ENCODE data around the gene DCUN1D3.

DCUN1D3 gene

DNA sequence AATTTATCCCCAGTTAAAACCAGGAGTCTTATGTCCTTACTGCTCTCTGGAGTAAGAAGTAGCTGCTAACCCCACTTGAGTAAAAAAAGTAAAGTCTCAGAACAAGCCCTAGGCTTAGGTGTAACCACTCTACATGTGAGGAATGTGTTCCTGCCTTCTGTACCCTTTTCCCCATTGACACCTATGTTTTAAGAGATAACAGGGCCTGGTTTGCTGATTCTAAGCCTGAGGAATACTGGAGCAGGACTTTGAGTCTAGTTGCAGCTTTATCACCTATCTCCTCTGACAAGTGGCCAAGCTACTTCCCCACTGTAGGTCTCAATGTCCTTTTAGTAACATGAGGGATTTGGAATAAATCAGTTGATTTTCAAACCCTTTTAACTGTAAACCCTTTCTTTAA lies 53.6 kb downstream of the DCUN1D3 start:
- TF ChIP-seq, protein P1, sequence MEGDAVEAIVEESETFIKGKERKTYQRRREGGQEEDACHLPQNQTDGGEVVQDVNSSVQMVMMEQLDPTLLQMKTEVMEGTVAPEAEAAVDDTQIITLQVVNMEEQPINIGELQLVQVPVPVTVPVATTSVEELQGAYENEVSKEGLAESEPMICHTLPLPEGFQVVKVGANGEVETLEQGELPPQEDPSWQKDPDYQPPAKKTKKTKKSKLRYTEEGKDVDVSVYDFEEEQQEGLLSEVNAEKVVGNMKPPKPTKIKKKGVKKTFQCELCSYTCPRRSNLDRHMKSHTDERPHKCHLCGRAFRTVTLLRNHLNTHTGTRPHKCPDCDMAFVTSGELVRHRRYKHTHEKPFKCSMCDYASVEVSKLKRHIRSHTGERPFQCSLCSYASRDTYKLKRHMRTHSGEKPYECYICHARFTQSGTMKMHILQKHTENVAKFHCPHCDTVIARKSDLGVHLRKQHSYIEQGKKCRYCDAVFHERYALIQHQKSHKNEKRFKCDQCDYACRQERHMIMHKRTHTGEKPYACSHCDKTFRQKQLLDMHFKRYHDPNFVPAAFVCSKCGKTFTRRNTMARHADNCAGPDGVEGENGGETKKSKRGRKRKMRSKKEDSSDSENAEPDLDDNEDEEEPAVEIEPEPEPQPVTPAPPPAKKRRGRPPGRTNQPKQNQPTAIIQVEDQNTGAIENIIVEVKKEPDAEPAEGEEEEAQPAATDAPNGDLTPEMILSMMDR (conservative IDR thresholded peaks at IDR 0.05): no peak
- no peak overlapping the region for H3K27ac ChIP-seq

DNA sequence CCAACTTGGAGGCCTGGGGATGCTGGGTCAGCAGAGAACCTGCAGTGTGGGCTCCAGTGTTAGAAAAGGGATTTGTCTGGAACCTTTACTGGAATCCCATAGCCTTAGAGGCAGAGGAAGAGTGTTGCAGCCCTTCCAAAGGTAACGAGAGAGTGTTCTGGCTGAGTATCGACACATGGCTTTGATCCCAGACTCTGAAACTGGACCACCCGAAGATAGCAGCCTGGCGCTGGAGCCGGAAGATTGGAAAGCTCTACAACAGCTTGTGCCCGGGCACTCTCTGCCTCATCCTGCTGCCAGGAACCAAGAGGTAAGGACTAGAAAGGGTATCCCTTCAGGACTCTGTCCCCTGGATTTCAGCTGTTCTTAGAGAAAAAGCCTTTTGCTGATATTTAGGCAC lies 54.1 kb downstream of the DCUN1D3 start:
- H3K27ac ChIP-seq: no peak overlapping the region
- TF ChIP-seq, protein P1 (conservative IDR thresholded peaks at IDR 0.05): no peak

DNA sequence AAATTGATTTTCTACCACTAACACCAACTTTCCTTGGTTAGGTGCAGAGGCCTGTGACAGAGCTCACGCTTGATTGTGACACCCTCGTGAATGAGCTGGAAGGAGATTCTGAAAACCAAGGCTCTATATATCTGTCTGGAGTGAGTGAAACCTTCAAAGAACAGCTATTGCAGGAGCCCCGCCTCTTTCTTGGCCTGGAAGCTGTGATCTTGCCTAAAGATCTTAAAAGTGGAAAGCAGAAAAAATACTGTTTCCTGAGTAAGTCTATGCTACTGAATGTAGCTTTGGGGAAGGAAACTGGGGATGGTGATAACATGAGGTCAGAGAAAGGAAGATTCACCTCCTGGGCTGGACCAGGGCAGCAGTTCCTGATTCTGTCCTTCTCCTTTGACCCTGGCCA lies 55.6 kb downstream of the DCUN1D3 start:
- H3K27ac ChIP-seq: no peak overlapping the region
- TF ChIP-seq, protein P1 (conservative IDR thresholded peaks at IDR 0.05): no peak

DNA sequence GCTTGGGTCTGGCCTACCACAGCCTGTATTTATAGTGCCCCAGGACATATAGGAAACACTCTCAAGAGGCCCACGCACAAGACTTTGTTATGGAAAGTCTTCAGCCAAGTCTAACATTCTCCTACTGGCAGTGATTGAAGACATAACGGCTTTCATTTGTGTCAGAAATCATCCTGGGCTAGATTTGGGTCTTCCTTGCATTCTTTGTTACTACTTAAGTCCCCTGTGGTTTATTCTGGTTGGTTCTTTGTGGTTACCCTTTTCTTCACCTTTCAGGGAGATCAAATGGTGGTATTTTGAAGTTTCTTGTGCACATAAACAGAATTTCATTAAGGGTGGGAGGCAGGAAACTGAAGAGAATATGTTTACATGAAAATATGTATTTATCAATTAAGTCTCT lies 56.1 kb downstream of the DCUN1D3 start:
- no peak overlapping the region for H3K27ac ChIP-seq
- TF ChIP-seq, protein P1 (conservative IDR thresholded peaks at IDR 0.05): no peak

DNA sequence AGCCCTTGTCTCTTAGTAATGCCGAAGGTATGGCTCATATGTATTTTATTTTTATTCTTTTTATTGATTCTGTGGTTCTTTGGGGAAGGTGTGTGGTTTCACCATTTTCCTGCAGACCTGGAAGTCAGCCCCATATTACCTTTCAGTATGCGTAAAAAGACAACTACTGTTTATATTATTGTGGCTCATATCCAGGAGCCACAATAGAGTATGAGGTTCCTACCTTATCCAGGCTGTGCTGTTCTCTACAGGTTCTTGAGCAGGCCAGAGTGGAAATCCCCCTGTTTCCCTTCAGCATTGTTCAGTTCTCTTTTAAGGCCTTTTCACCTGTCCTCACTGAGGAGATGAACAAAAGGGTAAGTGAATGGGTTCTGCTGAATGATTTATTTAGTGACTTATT lies 60.7 kb downstream of the DCUN1D3 start:
- TF ChIP-seq, protein P1 (conservative IDR thresholded peaks at IDR 0.05): no peak
- no peak overlapping the region for H3K27ac ChIP-seq

DNA sequence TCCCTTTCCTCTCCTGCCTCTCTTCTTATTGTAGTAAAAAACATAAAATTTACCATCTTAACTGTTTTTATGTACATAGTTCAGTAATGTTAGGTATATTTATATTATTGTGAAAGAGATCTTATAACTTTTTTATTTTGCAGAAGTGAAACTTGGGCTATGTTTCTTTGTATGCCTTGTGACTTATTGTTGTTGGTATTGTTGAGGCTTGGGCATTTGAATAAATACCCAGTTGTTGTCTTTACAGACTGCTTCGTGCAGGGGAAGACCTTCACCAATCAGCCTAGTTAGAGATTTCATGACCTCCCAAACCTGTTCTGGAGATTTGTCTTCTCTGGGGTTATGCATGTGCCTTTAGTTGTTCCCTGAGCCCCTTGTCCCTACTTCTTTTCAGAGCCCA lies 61.9 kb downstream of the DCUN1D3 start:
- no peak overlapping the region for H3K27ac ChIP-seq
- TF ChIP-seq, protein P1 (conservative IDR thresholded peaks at IDR 0.05): no peak

DNA sequence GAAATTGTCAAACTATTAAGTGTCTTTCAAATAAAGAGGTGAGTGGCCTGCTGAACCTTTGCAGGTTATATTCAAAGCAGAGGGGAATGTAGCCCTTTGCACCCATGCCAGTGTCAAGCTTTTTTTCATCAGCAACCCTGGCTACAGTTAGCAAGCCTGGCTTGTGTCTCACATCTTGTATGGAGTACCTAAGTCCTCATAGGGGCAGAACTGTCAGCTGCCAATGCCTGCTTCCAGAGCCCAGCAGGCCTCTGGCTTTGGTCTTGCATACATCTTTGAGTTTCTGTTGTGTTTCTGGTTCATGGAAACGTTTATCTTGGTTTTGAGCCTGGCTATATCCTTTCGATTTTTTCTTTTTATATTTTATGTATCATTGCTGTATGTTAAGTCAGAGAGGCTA lies 67.1 kb downstream of the DCUN1D3 start:
- H3K27ac ChIP-seq: no peak overlapping the region
- TF ChIP-seq, protein P1 (conservative IDR thresholded peaks at IDR 0.05): no peak

DNA sequence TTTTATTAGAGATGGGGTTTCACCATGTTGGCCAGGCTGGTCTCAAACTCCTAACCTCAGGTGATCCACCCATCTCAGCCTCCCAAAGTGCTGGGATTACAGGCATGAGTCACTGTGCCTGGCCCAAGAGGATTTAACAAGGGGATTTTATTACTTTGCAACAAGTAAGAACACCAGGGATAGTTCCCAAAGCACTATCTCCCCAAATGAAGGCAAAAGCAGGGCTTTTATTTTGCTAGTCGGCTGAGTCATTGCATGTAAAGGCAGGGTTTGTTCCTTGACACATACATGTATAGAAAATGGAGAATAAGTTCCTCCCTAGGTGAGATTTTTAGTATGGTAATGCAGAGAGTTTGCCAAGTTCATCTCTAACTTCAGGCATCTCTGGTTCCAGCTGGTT lies 69.8 kb downstream of the DCUN1D3 start:
- no peak overlapping the region for H3K27ac ChIP-seq
- TF ChIP-seq, protein P1 (conservative IDR thresholded peaks at IDR 0.05): no peak

All from VCaP (cell line).